ENCODE data around the gene ARHGEF40. TPM values are rescaled to one million over a fixed set of nuclear protein-coding genes. Genes with fewer than 3 reads are reported as not detected.

ARHGEF40 gene
- total RNA-seq, 1 experiment from 2014 or later = 2.7 TPM

GRCh38 chr14:21023174-21023573 is 46.9 kb upstream of the ARHGEF40 start:
- TF ChIP-seq EZH2 (IDR thresholded peaks at IDR 0.05; ENCODE audit: low read length, unreplicated experiment) = no peak
- no peak for TF ChIP-seq EZH2phosphoT487 (IDR thresholded peaks at IDR 0.05; ENCODE audit: borderline replicate concordance, low read length)
- no peak for TF ChIP-seq CTCF (conservative IDR thresholded peaks at IDR 0.05; ENCODE audit: low read depth, low read length)
- no peak overlapping the region for H3K9ac ChIP-seq (ENCODE audit: low read length)
- ChIA-PET CTCF (interaction anchor here (0.5 kb wide), 1 partner anchor 45 kb away, joined by 3 read pairs; no protein-coding TSS in a partner anchor), POLR2A (ENCODE audit: unreplicated experiment) (no interaction called here)
- H3F3A ChIP-seq (ENCODE audit: low read length, unreplicated experiment) = no peaks in the 10 kb centered on the region
- 0 out of 2 replicates have a peak, but pooled peaks cover 4% of the 10 kb centered on the region for H3K4me1 ChIP-seq (ENCODE audit: insufficient read depth, low read length)
- intact Hi-C loops (cut with micrococcal nuclease) = no loop called here
- DNase-seq (no peak), ATAC-seq (no peak)
- H3K9me3 ChIP-seq (ENCODE audit: low read length) = no peaks in the 10 kb centered on the region
- no TSS peak for BruUV-seq (replicated peaks)
- no peaks in the 10 kb centered on the region for H3K36me3 ChIP-seq (ENCODE audit: low read depth, low read length)
- no peaks in the 10 kb centered on the region for H3K79me2 ChIP-seq (ENCODE audit: low read length)
- H3K27me3 ChIP-seq (ENCODE audit: low read length) = peaks cover 66% of the 10 kb centered on the region
- no peak overlapping the region for H2AFZ ChIP-seq (ENCODE audit: low read length)
- no peak overlapping the region for H3K4me3 ChIP-seq (ENCODE audit: low read length)
- no peak overlapping the region for H3K4me2 ChIP-seq (ENCODE audit: low read length)
- H4K20me1 ChIP-seq (ENCODE audit: low read length) = no peaks in the 10 kb centered on the region
- H3K27ac ChIP-seq (ENCODE audit: low read length) = no peak overlapping the region
- H3K9me2 ChIP-seq (replicated peaks; ENCODE audit: low read length) = no peaks in the 10 kb centered on the region

GRCh38 chr14:21023817-21024584 is 46.1 kb upstream of the ARHGEF40 start:
- H3K27ac ChIP-seq (ENCODE audit: low read length) = no peak overlapping the region
- no TSS peak for BruUV-seq (replicated peaks)

More at GRCh38 chr14:21023817-21024584, 46.1 kb upstream of the ARHGEF40 start:
- Histone ChIP-seq H3K27me3 (ENCODE audit: low read length) (peaks cover 67% of the 10 kb centered on the region), H3K4me3 (ENCODE audit: low read length) (peak overlapping the region; percentile 58; the same call in 1 of the 2 replicates), H3K79me2 (ENCODE audit: low read length) (no peaks in the 10 kb centered on the region), H3K36me3 (ENCODE audit: low read depth, low read length) (no peaks in the 10 kb centered on the region), H3K4me2 (ENCODE audit: low read length) (peak overlapping the region; percentile 79), H3K9me2 (replicated peaks; ENCODE audit: low read length) (no peaks in the 10 kb centered on the region), H2AFZ (ENCODE audit: low read length) (peak overlapping the region; percentile 55; the same call in 1 of the 2 replicates), H3K9me3 (ENCODE audit: low read length) (no peaks in the 10 kb centered on the region), H3F3A (ENCODE audit: low read length, unreplicated experiment) (no peaks in the 10 kb centered on the region), H3K9ac (ENCODE audit: low read length) (no peak overlapping the region), H3K4me1 (ENCODE audit: insufficient read depth, low read length) (0 out of 2 replicates have a peak, but pooled peaks cover 4% of the 10 kb centered on the region), H4K20me1 (ENCODE audit: low read length) (no peaks in the 10 kb centered on the region)
- DNase-seq = no peak
- CTCF ChIA-PET = interaction anchor here (0.5 kb wide), 1 partner anchor 44 kb away, joined by 3 read pairs; no protein-coding TSS in a partner anchor
- intact Hi-C loops (cut with micrococcal nuclease) = no loop called here
- POLR2A ChIA-PET (ENCODE audit: unreplicated experiment) = no interaction called here
- no peak for ATAC-seq
- no peak for TF ChIP-seq CTCF (conservative IDR thresholded peaks at IDR 0.05; ENCODE audit: low read depth, low read length)
- no peak for TF ChIP-seq EZH2 (IDR thresholded peaks at IDR 0.05; ENCODE audit: low read length, unreplicated experiment)
- no peak for TF ChIP-seq EZH2phosphoT487 (IDR thresholded peaks at IDR 0.05; ENCODE audit: borderline replicate concordance, low read length)
